IPS-20b (cell line): ENCODE data around the gene PCIF1.
"Not testable (repeated sequence)": the region's sequence is repeated elsewhere in the genome, so short reads cannot be mapped to it uniquely, and the experiment has no call there.

Source experiments
- H3K27ac ChIP-seq: one replicate; pipeline ENCODE4 v1.5.1; 2013; ENCODE audit warnings: low read length
- H3K27me3 ChIP-seq: 2 replicates; pipeline ENCODE4 v1.6.1; 2013; ENCODE audit warnings: mild to moderate bottlenecking, low read length, inconsistent platforms; ENCODE audit not compliant: insufficient read depth
- H3K36me3 ChIP-seq: 2 replicates; pipeline ENCODE4 v1.6.1; 2013; ENCODE audit warnings: low read depth, mild to moderate bottlenecking, inconsistent platforms, low read length, moderate library complexity; ENCODE audit not compliant: insufficient read depth
- H3K4me1 ChIP-seq: 2 replicates; pipeline ENCODE4 v1.6.1; 2013; ENCODE audit warnings: mild to moderate bottlenecking, control low read depth, inconsistent platforms, low read length, moderate library complexity; ENCODE audit not compliant: insufficient read depth
- H3K4me3 ChIP-seq: 2 replicates; pipeline ENCODE4 v1.5.1; 2013; ENCODE audit warnings: mild to moderate bottlenecking, low read length, inconsistent platforms
- H3K9ac ChIP-seq: 2 replicates; pipeline ENCODE4 v1.6.1; 2013; ENCODE audit warnings: low read depth, mild to moderate bottlenecking, inconsistent platforms, low read length, moderate library complexity
- H3K9me3 ChIP-seq: 2 replicates; pipeline ENCODE4 v1.6.1; 2013; ENCODE audit warnings: mild to moderate bottlenecking, low read depth, low read length, inconsistent platforms; ENCODE audit not compliant: insufficient read depth

PCIF1 gene

DNA sequence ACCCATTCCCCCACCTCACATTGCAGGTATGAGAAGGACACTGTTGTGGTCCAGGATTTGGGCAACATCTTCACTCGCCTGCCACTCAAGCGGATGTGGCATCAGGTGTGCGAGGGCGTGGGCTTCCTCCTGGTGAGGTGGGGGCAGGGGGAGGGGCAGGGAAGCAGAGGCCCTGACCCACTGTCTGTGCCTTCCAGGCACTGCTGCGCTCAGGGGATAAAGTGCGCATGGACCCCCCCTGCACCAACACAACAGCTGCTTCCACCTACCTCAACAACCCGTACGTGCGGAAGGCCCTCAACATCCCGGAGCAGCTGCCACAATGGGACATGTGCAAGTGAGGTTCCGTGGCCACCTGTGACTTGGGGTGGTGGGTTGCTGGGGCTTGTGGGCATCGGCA is 39.7 kb upstream of the PCIF1 start:
- no peaks in the 10 kb centered on the region for H3K27me3 ChIP-seq
- H3K36me3 ChIP-seq, result peaks cover 55% of the 10 kb centered on the region
- H3K4me1 ChIP-seq, result no peaks in the 10 kb centered on the region
- H3K9me3 ChIP-seq, result no peaks in the 10 kb centered on the region
- H3K9ac ChIP-seq, result no peak overlapping the region
- H3K4me3 ChIP-seq, result no peak overlapping the region
- no peak overlapping the region for H3K27ac ChIP-seq

DNA sequence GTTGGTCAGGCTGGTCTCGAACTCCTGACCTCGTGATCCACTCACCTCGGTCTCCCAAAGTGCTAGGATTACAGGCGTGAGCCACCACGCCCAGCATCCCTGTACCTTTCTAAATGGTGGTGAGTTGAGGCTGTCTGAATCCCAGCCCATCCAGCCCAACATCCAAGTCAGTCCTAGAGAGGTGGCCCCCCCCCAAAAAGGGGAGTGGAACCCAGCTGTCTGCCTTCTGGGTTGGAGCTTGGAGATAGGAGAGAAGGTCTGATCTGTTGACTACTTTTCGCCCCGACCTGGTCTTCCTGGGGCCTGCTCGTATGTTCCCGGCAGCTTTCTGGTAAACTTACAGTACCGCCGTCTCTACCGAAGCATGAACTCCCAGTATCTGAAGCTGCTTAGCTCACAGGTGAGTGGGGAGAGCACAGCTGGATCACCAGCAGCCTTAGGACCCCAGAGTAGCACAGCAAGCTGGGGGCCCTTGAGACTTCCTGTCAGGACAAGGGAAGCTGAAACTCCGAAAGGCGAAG is 37.8 kb upstream of the PCIF1 start:
- H3K27ac ChIP-seq, result no peak overlapping the region
- no peak overlapping the region for H3K4me3 ChIP-seq
- H3K4me1 ChIP-seq, result no peaks in the 10 kb centered on the region
- no peak overlapping the region for H3K9ac ChIP-seq
- H3K27me3 ChIP-seq, result no peaks in the 10 kb centered on the region
- peaks cover 70% of the 10 kb centered on the region for H3K36me3 ChIP-seq
- no peaks in the 10 kb centered on the region for H3K9me3 ChIP-seq

DNA sequence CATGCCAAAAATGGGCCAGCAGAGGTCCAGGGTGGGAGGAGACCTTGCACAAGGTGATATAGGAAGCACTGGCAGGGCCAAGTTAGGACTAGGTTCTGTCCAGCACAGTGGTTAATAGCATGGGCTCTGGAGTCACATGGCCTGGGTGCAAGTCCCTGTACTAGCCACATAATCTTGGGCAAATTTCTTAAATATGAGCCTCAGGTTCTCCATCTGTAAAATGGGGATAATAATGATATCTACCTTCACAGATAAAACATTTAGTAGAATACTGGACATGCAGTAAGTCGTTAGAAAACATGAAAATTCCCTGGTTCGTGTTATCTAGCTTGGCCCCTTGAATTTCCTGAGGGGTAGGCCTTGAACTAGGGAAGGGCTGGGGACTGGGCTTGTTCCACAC is 37.2 kb upstream of the PCIF1 start:
- peaks cover 75% of the 10 kb centered on the region for H3K36me3 ChIP-seq
- H3K27ac ChIP-seq, result no peak overlapping the region
- H3K9ac ChIP-seq, result no peak overlapping the region

DNA sequence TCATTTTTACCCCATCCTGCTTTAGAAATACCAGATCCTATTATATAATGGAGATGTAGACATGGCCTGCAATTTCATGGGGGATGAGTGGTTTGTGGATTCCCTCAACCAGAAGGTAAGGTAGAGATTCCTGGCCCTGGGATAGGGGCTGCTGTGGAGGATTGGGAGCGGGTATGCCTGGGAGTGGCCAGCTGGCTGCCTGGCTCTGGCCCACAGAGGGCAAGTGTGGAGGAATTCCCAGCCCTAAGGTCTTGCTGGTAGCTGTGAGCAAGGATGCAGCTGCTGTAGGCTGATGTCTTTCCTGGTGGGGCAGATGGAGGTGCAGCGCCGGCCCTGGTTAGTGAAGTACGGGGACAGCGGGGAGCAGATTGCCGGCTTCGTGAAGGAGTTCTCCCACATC is 36.8 kb upstream of the PCIF1 start:
- Histone ChIP-seq H3K4me1 (no peaks in the 10 kb centered on the region), H3K9me3 (no peaks in the 10 kb centered on the region)

More for the DNA sequence above, 37.2 kb upstream of the PCIF1 start:
- Histone ChIP-seq H3K9me3 (no peaks in the 10 kb centered on the region), H3K4me3 (no peak overlapping the region), H3K27me3 (no peaks in the 10 kb centered on the region), H3K4me1 (no peaks in the 10 kb centered on the region)

DNA sequence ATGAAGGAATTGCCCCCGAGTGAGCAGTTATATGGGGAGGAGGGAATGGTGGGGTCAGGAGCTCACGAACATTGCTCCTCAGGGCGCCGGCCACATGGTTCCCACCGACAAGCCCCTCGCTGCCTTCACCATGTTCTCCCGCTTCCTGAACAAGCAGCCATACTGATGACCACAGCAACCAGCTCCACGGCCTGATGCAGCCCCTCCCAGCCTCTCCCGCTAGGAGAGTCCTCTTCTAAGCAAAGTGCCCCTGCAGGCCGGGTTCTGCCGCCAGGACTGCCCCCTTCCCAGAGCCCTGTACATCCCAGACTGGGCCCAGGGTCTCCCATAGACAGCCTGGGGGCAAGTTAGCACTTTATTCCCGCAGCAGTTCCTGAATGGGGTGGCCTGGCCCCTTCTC is 36.2 kb upstream of the PCIF1 start:
- Histone ChIP-seq H3K9me3 (no peaks in the 10 kb centered on the region), H3K27me3 (no peaks in the 10 kb centered on the region), H3K4me3 (no peak overlapping the region), H3K27ac (no peak overlapping the region), H3K9ac (no peak overlapping the region), H3K4me1 (no peaks in the 10 kb centered on the region), H3K36me3 (peaks cover 77% of the 10 kb centered on the region)

More for the DNA sequence above, 36.8 kb upstream of the PCIF1 start:
- Histone ChIP-seq H3K4me3 (no peak overlapping the region), H3K27ac (no peak overlapping the region), H3K27me3 (no peaks in the 10 kb centered on the region), H3K9ac (no peak overlapping the region), H3K36me3 (peaks cover 76% of the 10 kb centered on the region)

DNA sequence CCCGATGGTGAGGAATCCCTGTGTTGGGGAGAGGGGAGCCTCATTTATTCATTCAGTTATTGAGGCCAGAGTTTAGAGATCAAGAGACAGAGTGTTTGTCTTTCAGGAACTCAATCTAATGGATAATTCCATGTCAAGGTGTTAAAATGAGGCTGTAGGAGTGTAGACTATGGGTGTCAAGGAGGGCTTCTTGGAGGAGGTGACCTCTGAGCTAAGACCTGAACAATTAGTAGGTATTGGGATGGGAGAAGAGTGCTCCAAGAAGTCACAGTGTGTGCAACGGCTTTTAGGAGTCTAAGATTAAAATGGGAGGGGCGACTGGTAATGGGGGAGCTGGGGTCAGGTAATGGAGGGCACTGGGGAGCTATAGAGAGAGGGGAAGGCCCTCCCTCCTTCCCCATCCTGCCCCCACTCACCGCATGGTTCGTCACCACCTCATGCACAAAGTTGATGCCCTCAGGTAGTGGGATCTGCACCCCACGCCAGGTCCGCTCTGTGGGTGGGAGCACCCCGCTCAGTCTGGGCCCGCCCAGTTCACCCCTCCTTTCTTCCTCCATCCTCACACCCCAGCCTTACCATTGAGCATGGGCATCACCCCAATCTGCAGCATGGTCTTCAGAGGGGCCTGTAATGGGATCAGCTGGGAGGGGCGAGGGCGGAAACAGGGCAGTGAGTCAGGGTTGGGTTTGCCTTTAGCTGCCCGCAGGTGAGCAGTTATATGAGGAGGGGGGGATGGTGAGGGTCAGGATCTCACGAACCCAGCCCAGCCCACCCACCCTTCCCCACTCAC is 35.2 kb upstream of the PCIF1 start:
- Histone ChIP-seq H3K9me3 (no peaks in the 10 kb centered on the region), H3K9ac (no peak overlapping the region), H3K27me3 (no peaks in the 10 kb centered on the region), H3K27ac (no peak overlapping the region), H3K4me1 (no peaks in the 10 kb centered on the region), H3K4me3 (no peak overlapping the region), H3K36me3 (peaks cover 80% of the 10 kb centered on the region)

DNA sequence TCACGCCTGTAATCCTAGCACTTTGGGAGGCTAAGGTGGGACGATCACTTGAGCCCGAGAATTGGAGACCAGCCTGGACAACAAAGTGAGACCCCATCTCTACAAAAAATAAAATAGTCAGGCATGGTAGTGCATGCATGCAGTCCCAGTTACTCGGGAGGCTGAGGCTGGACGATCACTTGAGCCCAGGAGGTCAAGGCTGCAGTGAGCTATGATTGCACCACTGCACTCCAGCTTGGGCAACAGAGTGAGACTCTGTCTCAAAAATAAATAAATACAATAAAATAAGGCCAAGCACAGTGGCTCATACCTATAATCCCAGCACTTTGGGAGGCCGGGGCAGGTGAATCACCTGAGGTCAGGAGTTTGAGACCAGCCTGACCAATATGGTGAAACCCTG is 33.2 kb upstream of the PCIF1 start:
- H3K27me3 ChIP-seq, H3K4me1 ChIP-seq, H3K9me3 ChIP-seq, H3K4me3 ChIP-seq, H3K27ac ChIP-seq, H3K9ac ChIP-seq: not testable (repeated sequence)
- H3K36me3 ChIP-seq, result peaks cover 90% of the 10 kb centered on the region

DNA sequence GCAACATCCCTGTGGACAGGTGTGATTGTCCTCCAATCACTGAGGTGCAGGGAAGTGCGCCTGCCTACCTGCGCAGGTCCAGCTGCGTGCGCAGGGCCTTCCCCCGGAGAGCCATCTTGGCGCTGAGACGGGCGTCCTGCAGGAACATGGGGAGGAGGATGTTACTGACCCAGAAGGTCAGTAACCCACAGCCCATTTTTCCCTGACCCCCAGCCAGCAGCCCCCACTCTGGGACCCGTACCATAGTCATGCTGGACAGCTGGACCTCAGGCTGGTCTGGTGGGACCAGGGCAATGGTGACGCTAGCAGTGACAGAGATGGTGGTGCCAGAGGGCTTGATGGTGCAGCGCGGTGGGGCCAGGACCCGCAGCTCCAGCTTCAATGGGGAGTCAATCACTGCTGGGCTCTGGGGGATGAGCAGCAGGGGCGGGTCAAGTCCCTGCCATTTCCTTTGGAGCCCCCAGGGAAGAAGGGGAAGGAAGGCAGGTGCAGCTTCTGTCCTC is 32.2 kb upstream of the PCIF1 start:
- Histone ChIP-seq H3K4me3 (no peak overlapping the region), H3K4me1 (no peaks in the 10 kb centered on the region), H3K27ac (no peak overlapping the region), H3K9ac (no peak overlapping the region), H3K9me3 (no peaks in the 10 kb centered on the region), H3K36me3 (peaks cover 88% of the 10 kb centered on the region), H3K27me3 (no peaks in the 10 kb centered on the region)

DNA sequence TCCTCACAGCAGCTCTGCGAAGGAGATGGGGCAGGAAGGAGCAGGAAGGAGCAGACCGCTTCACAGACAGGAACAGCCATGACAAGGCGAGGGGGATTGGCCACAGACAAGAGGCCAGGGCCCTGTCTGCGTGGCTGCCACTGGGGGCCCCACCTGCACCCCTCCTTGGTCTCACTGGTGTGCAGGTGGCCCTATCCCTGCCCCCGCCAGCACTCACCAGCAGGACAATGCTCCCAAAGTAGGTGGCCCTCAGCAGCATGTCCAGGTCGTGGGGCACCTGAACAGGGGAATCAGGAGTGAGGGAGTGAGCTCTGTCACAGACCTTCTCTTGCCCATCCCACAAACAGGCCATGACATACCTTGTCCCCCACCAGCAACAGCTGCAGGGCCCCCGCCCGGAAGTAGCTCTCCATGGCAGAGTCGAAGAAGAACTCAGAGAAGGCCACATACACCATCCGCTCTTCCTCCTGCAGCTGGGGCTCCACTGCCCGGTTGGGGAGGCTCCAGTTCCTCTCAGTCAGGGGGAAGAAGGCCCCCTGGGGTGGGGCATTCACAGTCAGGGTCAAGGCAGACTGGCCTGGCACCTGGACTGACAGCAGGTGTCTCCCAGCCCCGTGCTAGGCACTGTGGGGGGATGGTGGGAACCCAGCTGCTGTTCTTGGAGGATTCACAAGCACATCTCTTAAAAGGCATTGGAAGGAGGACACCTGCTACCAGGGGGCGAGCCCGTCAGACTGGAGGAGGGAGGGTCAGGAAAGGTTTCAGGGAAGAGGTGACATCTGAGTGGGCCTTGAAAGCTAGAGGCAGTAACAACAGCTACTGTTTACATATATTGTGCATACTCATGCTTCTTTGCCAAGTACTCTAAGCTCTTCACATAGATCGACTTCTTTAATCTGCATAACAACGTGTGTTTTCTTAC is 29.6 kb upstream of the PCIF1 start:
- peaks cover 89% of the 10 kb centered on the region for H3K36me3 ChIP-seq
- no peaks in the 10 kb centered on the region for H3K4me1 ChIP-seq
- H3K4me3 ChIP-seq, result no peak overlapping the region
- no peaks in the 10 kb centered on the region for H3K27me3 ChIP-seq
- no peaks in the 10 kb centered on the region for H3K9me3 ChIP-seq
- no peak overlapping the region for H3K9ac ChIP-seq
- H3K27ac ChIP-seq, result no peak overlapping the region

DNA sequence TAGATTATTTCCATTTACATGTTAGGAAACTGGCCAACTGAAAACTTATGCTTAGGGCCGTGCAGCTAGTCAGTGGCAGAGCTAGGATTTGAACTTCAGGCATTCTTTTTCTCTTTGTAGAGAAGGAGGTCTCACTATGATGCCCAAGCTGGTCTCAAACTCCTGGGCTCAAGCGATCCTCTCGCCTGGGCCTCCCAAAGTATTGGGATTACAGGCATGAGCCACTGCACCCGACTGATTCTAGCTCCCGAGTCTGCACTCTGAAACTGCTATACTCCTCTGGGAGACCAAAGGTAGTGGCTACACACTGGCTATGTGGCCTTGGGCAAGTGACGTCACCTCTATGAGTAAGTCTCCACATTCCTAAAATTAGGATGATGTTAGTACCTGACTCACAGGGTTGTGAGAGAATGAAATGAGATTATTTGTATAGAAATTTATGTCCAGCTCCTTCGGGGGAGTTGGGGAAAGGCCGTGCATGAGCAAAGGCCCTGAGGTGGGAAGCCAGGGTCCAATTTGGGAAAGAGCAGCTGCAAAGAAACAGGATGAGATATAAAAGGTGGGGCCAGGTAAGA is 28.9 kb upstream of the PCIF1 start:
- no peak overlapping the region for H3K27ac ChIP-seq
- no peaks in the 10 kb centered on the region for H3K4me1 ChIP-seq
- H3K4me3 ChIP-seq, result no peak overlapping the region
- H3K27me3 ChIP-seq, result no peaks in the 10 kb centered on the region
- H3K36me3 ChIP-seq, result peaks cover 84% of the 10 kb centered on the region
- no peaks in the 10 kb centered on the region for H3K9me3 ChIP-seq
- H3K9ac ChIP-seq, result no peak overlapping the region

DNA sequence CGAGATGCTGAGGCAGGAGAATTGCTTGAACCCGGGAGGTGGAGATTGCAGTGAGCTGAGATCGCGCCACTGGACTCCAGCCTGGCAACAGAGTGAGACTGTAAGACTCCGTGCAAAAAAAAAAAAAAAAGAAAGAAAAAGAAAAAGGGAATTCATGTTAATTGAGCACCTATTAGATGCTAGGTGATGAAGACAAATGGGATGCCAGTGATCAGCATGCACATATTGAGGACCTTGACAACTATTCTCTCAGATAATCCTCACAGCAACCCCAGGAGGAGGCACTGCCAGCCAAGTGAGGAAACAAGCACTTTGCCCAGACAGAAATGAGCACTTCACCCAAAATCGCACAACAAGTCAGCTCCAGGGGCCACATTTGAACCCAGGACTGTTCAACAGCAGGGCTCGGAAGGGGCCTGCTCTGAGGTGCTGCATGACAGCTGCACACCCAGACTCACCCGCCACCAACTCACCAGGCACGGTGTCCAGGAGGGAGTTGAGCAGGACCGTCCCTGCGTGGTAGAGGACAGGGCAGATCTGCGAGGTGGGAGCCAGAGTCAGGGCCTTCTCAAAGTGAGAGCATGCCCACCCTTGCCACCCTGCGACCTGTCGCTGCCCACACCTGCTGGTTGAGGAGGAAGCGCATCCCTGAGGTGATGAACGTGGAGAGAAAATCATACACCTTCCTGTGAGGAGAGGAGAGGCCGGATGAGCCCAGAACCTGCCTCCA is 27.1 kb upstream of the PCIF1 start:
- peaks cover 2% of the 10 kb centered on the region; the same call in 1 of the 2 replicates for H3K4me1 ChIP-seq
- H3K4me3 ChIP-seq, result no peak overlapping the region
- no peak overlapping the region for H3K27ac ChIP-seq
- no peak overlapping the region for H3K9ac ChIP-seq
- no peaks in the 10 kb centered on the region for H3K9me3 ChIP-seq
- no peaks in the 10 kb centered on the region for H3K27me3 ChIP-seq
- H3K36me3 ChIP-seq, result peaks cover 70% of the 10 kb centered on the region
